COR-L47 (cell line): ENCODE measurements around the gene ZNF764.
"Not testable (repeated sequence)": the region's sequence is repeated elsewhere in the genome, so short reads cannot be mapped to it uniquely, and the experiment has no call there.

Experiments
- DNase-seq: peaks from one replicate; lab custom pipeline; 2025; lab: John Stamatoyannopoulos, UW

Gene ZNF764

GRCh38 chr16:30557957-30558788 lies at the start of gene ZNF764:
ZNF764 (minus strand) TSS chr16:30558374; CDS start chr16:30558182, 192 bp downstream.
- DNase-seq = peak; percentile 97

GRCh38 chr16:30606004-30606403 lies 47.8 kb upstream of the ZNF764 start:
- no peak for DNase-seq

GRCh38 chr16:30605158-30605557 lies 47.0 kb upstream of the ZNF764 start:
- DNase-seq = no peak

- DNase-seq = no peak
Observed at GRCh38 chr16:30604316-30604947, 46.3 kb upstream of the ZNF764 start.

- no peak for DNase-seq
Observed at GRCh38 chr16:30603945-30604315, 45.8 kb upstream of the ZNF764 start.

GRCh38 chr16:30602616-30603277 lies 44.6 kb upstream of the ZNF764 start:
- DNase-seq = no peak

- DNase-seq = no peak
Observed at GRCh38 chr16:30601966-30602365, 43.8 kb upstream of the ZNF764 start.

- DNase-seq = no peak
Observed at GRCh38 chr16:30600929-30601328, 42.8 kb upstream of the ZNF764 start.

- no peak for DNase-seq
Observed at GRCh38 chr16:30600215-30600614, 42.0 kb upstream of the ZNF764 start.

- DNase-seq = no peak
Observed at GRCh38 chr16:30592871-30593270, 34.7 kb upstream of the ZNF764 start.

- not testable (repeated sequence) for DNase-seq
Observed at GRCh38 chr16:30590869-30591268, 32.7 kb upstream of the ZNF764 start.

GRCh38 chr16:30589582-30589981 lies 31.4 kb upstream of the ZNF764 start:
- DNase-seq = not testable (repeated sequence)

- DNase-seq = no peak
Observed at GRCh38 chr16:30588651-30589050, 30.5 kb upstream of the ZNF764 start.

- DNase-seq = peak; percentile 98
Observed at GRCh38 chr16:30585400-30586191, 27.4 kb upstream of the ZNF764 start, which contains the start of gene ZNF785. ZNF785 (minus strand) TSS chr16:30585697; CDS start chr16:30585611, 86 bp downstream.

GRCh38 chr16:30585022-30585399 lies 26.8 kb upstream of the ZNF764 start:
- peak; percentile 10 for DNase-seq

- no peak for DNase-seq
Observed at GRCh38 chr16:30582611-30583340, 24.6 kb upstream of the ZNF764 start.

GRCh38 chr16:30581457-30581856 lies 23.3 kb upstream of the ZNF764 start:
- DNase-seq = no peak

- no peak for DNase-seq
Observed at GRCh38 chr16:30574678-30575077, 16.5 kb upstream of the ZNF764 start.

- DNase-seq = peak; percentile 94
Observed at GRCh38 chr16:30571445-30572322, 13.5 kb upstream of the ZNF764 start, which contains the start of gene ZNF688. ZNF688 (minus strand) TSS chr16:30571714; CDS start chr16:30571629, 85 bp downstream.
